ENCODE results near the gene NUP62. TPM values are rescaled to one million over a fixed set of nuclear protein-coding genes. Genes with fewer than 3 reads are reported as not detected.

Gene NUP62
- total RNA-seq, 6 donors from 2014 or later = 34.7 to 44.4 (median 40.1) TPM

GRCh38 chr19:49869484-49870308 is 59.6 kb downstream of the NUP62 start:
- H3K27me3 ChIP-seq = no peaks in the 10 kb centered on the region
- no peaks in the 10 kb centered on the region for H3K9me3 ChIP-seq
- H3K36me3 ChIP-seq = peaks cover 0 to 19% (median 7%) of the 10 kb centered on the region in 4 donors
- ATAC-seq (ENCODE audit: low FRiP score in 2 of 2) = peak; percentile 89 to 93
- H3K4me3 ChIP-seq = peak overlapping the region; percentile 17 to 78 (median 53)
- TF ChIP-seq POLR2A (IDR thresholded peaks at IDR 0.05) (peak in 2 of 4 donors; percentile 87 to 89), CTCF (IDR thresholded peaks at IDR 0.05) (peak in 2 of 6 experiments; percentile 25 to 33), EP300 (IDR thresholded peaks at IDR 0.05) (no peak), POLR2AphosphoS5 (IDR thresholded peaks at IDR 0.05) (peak; percentile 72 to 83)
- WGBS, 2 donors = 0 to 1% methylated on average over 17 to 39 of the region's 67 CpGs
- peak overlapping the region; percentile 88 to 94 (median 93) for H3K27ac ChIP-seq
- DNase-seq = peak; percentile 95
- H3K4me1 ChIP-seq = peaks cover 43 to 60% (median 47%) of the 10 kb centered on the region in 4 donors

GRCh38 chr19:49869009-49869483 is 60.3 kb downstream of the NUP62 start:
- Histone ChIP-seq H3K27ac (peak overlapping the region; percentile 88 to 94 (median 93)), H3K36me3 (peaks cover 0 to 26% (median 10%) of the 10 kb centered on the region in 4 donors), H3K4me3 (peak overlapping the region in 3 of 4 donors; percentile 53 to 78 (median 53)), H3K27me3 (no peaks in the 10 kb centered on the region), H3K4me1 (peaks cover 44 to 53% (median 47%) of the 10 kb centered on the region in 4 donors), H3K9me3 (no peaks in the 10 kb centered on the region)
- 3% methylated on average over 15 of the region's 15 CpGs for WGBS, 2 donors
- DNase-seq = peak in 1 of 2 donors; percentile 76
- ATAC-seq (ENCODE audit: low FRiP score in 2 of 2) = peak; percentile 0 to 2
- TF ChIP-seq POLR2AphosphoS5 (IDR thresholded peaks at IDR 0.05) (peak in 1 of 2 donors; percentile 30), POLR2A (IDR thresholded peaks at IDR 0.05) (no peak)

GRCh38 chr19:49866933-49867782 is 62.1 kb downstream of the NUP62 start, which contains the start of gene PNKP:
Gene PNKP (minus strand): TSS chr19:49867576. CDS start chr19:49867204, 372 bp downstream.
- no peaks in the 10 kb centered on the region for H3K9me3 ChIP-seq
- peaks cover 44 to 51% (median 47%) of the 10 kb centered on the region in 4 donors for H3K4me1 ChIP-seq
- peaks cover 0 to 37% (median 24%) of the 10 kb centered on the region in 4 donors for H3K36me3 ChIP-seq
- WGBS, 2 donors = 1% methylated on average over 35 to 42 of the region's 65 CpGs
- peak within 1 kb of the TSS; percentile 88 to 94 (median 93) for H3K27ac ChIP-seq
- TF ChIP-seq CTCF (IDR thresholded peaks at IDR 0.05) = peak in 2 of 6 experiments; percentile 13 to 18
- TF ChIP-seq POLR2A (IDR thresholded peaks at IDR 0.05) = peak in 3 of 4 donors; percentile 33 to 87 (median 75)
- peak; percentile 91 to 95 for TF ChIP-seq POLR2AphosphoS5 (IDR thresholded peaks at IDR 0.05)
- TF ChIP-seq EP300 (IDR thresholded peaks at IDR 0.05) = peak in 1 of 4 donors; percentile 50
- ATAC-seq (ENCODE audit: low FRiP score in 2 of 2) (peak; percentile 85 to 86), DNase-seq (peak; percentile 89 to 97)
- H3K27me3 ChIP-seq = no peaks in the 10 kb centered on the region
- peak within 1 kb of the TSS; percentile 66 to 89 (median 82) for H3K4me3 ChIP-seq

- no peak for ATAC-seq (ENCODE audit: low FRiP score in 2 of 2)
- H3K36me3 ChIP-seq = peaks cover 7 to 51% (median 41%) of the 10 kb centered on the region in 4 donors
- DNase-seq = peak in 1 of 2 donors; percentile 52
- no peaks in the 10 kb centered on the region for H3K9me3 ChIP-seq
- TF ChIP-seq POLR2A (IDR thresholded peaks at IDR 0.05) = no peak
- no peak for TF ChIP-seq EP300 (IDR thresholded peaks at IDR 0.05)
- TF ChIP-seq CTCF (IDR thresholded peaks at IDR 0.05) = no peak
- TF ChIP-seq POLR2AphosphoS5 (IDR thresholded peaks at IDR 0.05) = no peak
- H3K27ac ChIP-seq = peak overlapping the region in 2 of 4 donors; percentile 53 to 94
- WGBS, 2 donors = 94 to 95% methylated on average over 13 of the region's 13 CpGs
- H3K4me1 ChIP-seq = peaks cover 32 to 44% (median 42%) of the 10 kb centered on the region in 4 donors
- no peak overlapping the region for H3K4me3 ChIP-seq
- no peaks in the 10 kb centered on the region for H3K27me3 ChIP-seq
These were observed 64.4 kb downstream of the NUP62 start for GRCh38 chr19:49864890-49865289.
